ENCODE data around the gene RAVER2. TPM values are rescaled to one million over a fixed set of nuclear protein-coding genes. Genes with fewer than 3 reads are reported as not detected.

RAVER2 gene
- total RNA-seq, 1 experiment from 2014 or later, result 13.3 TPM

- Histone ChIP-seq H3K27me3 (ENCODE audit: insufficient read depth, low read length) (no peaks in the 10 kb centered on the region), H3K27ac (ENCODE audit: insufficient read length, low read depth, low read length) (no peak overlapping the region), H4K5ac (ENCODE audit: insufficient read length, low read depth, low read length) (no peak overlapping the region), H2AK5ac (ENCODE audit: insufficient read length, low read length) (no peak overlapping the region), H3K14ac (ENCODE audit: insufficient read depth, low read length) (no peak overlapping the region), H3K18ac (ENCODE audit: insufficient read length, low read depth, low read length) (no peak overlapping the region), H3K56ac (ENCODE audit: insufficient read length, low read depth, low read length) (no peak overlapping the region), H3K9me3 (ENCODE audit: control insufficient read depth, low read depth, low read length) (no peaks in the 10 kb centered on the region), H2AFZ (ENCODE audit: low read length) (no peak overlapping the region), H3T11ph (ENCODE audit: low read length) (no peak overlapping the region), H2BK5ac (ENCODE audit: insufficient read length, low read length) (no peak overlapping the region), H2BK20ac (ENCODE audit: low read depth, low read length, poor library complexity, severe bottlenecking) (no peak overlapping the region), H3K4me2 (ENCODE audit: insufficient read depth, insufficient read length, low read length) (no peak overlapping the region), H3K23ac (ENCODE audit: insufficient read length, low read depth, low read length) (no peak overlapping the region), H2BK12ac (ENCODE audit: insufficient read length, low read depth, low read length) (no peak overlapping the region), H3K23me2 (ENCODE audit: insufficient read length, low read depth, low read length, poor library complexity, severe bottlenecking) (no peaks in the 10 kb centered on the region), H3K9ac (ENCODE audit: extremely low read depth, insufficient read length, low read length) (no peak overlapping the region), H4K91ac (ENCODE audit: insufficient read length, low read depth, low read length) (no peak overlapping the region), H4K8ac (replicated peaks; ENCODE audit: insufficient read length, low read depth, low read length) (no peak overlapping the region), H3K79me1 (ENCODE audit: insufficient read depth, low read depth, low read length, poor library complexity, severe bottlenecking) (no peaks in the 10 kb centered on the region), H3K79me2 (ENCODE audit: insufficient read depth, low read length) (no peaks in the 10 kb centered on the region), H4K20me1 (ENCODE audit: control insufficient read depth, insufficient read depth, insufficient read length) (no peaks in the 10 kb centered on the region), H2BK15ac (ENCODE audit: low read depth, low read length) (no peak overlapping the region), H3K4ac (ENCODE audit: low read depth, low read length) (no peak overlapping the region), H3K4me1 (ENCODE audit: insufficient read depth, low read length) (no peaks in the 10 kb centered on the region), H2BK120ac (ENCODE audit: low read depth, low read length, poor library complexity, severe bottlenecking) (no peak overlapping the region)
- TF ChIP-seq CTCF (conservative IDR thresholded peaks at IDR 0.05), result no peak
- no peak overlapping the region for H3K27ac Mint-ChIP-seq
- DNase-seq, result no peak
- no peaks in the 10 kb centered on the region for H3K9me3 Mint-ChIP-seq
- peaks cover 0 to 6% (median 5%) of the 10 kb centered on the region in 3 experiments; a peak in 2 of 7 replicates for H3K36me3 Mint-ChIP-seq (ENCODE audit: insufficient read depth in 1 of 3, low read depth in 3 of 3)
- H3K4me3 Mint-ChIP-seq, result no peak overlapping the region
- no peaks in the 10 kb centered on the region for H3K4me1 Mint-ChIP-seq
- no peaks in the 10 kb centered on the region for H3K27me3 Mint-ChIP-seq (ENCODE audit: low read depth)
These were observed 64.4 kb downstream of the RAVER2 start for GRCh38 chr1:64809309-64809708.

All from H9 (cell line).